K562 (cell line): ENCODE measurements around the gene NLGN2. TPM values are rescaled to one million over a fixed set of nuclear protein-coding genes. Genes with fewer than 3 reads are reported as not detected.

Source experiments
- ATF1 ChIP-seq, 2 experiments: fragments of 450-650 bp in 1 of 2; IDR thresholded peaks; 2 replicates each; pipeline ENCODE4 v1.6.1; 2016; ENCODE audit warnings: missing compliant biosample characterization in 1 of 2, missing genetic modification characterization in 1 of 2
- C11orf30 ChIP-seq: fragments of 450-650 bp; IDR thresholded peaks from 2 replicates; pipeline ENCODE4 v1.6.1; 2016; ENCODE audit warnings: low read depth, mild to moderate bottlenecking
- ESRRA ChIP-seq: fragments of 450-650 bp; IDR thresholded peaks from 2 replicates; pipeline ENCODE4 v1.6.1; 2014; ENCODE audit warnings: low read depth, mild to moderate bottlenecking, moderate library complexity, borderline replicate concordance
- NCOR1 ChIP-seq: fragments of 450-650 bp; IDR thresholded peaks from 2 replicates; pipeline ENCODE4 v1.6.1; 2016; ENCODE audit warnings: mild to moderate bottlenecking, moderate library complexity
- ZBTB8A ChIP-seq: fragments of 450-650 bp; IDR thresholded peaks from 2 replicates; pipeline ENCODE4 v1.6.1; 2018; ENCODE audit warnings: mild to moderate bottlenecking, moderate library complexity; ENCODE audit not compliant: partially characterized antibody
- ZNF274 ChIP-seq: IDR thresholded peaks from 2 replicates; pipeline ENCODE4 v1.6.1; 2011; ENCODE audit warnings: low read depth, mild to moderate bottlenecking, low read length, moderate library complexity, borderline replicate concordance
- polyA plus RNA-seq, 8 experiments: library from polyadenylated mRNA; depleted of rRNA in 4 of 8; stranded (reverse) in 5 of 8; unstranded in 3 of 8; fragments of >200 nt; fragmentation: Nextera tagmentation in 2 of 8; fragmentation: Illumina TruSeq in 1 of 8; extraction: Ambion mirVana in 2 of 8; extraction: Trizol in 1 of 8; gene quantifications; 2 replicates each; pipeline versions ENCODE4 v1.2.1 to v1.2.3, GENCODE V29; 2011 to 2014; ENCODE audit warnings: inconsistent platforms in 1 of 8, missing spikeins in 1 of 8
- total RNA-seq, 7 experiments: library from RNA; depleted of rRNA in 6 of 7; stranded (reverse); fragments of >200 nt in 6 of 7; fragmentation: Illumina TruSeq in 2 of 7; extraction: Trizol in 2 of 7; gene quantifications; 2 replicates each; pipeline versions ENCODE4 v1.2.1 to v1.2.3, GENCODE V29; 2011 to 2021; ENCODE audit warnings: low replicate concordance in 1 of 7
- TF ChIP-seq, protein P1 (sequence below), 2 experiments: fragments of 450-650 bp; formaldehyde crosslinking in 1 of 2; IDR thresholded peaks; 2 replicates each; pipeline versions ENCODE4 v1.4.0 to v1.6.1; 2014 to 2020; ENCODE audit warnings: mild to moderate bottlenecking in 2 of 2, borderline replicate concordance in 1 of 2, low read depth in 1 of 2
- TF ChIP-seq, protein P2 (sequence below), 2 experiments: fragments of 450-650 bp; conservative IDR thresholded peaks; 2 replicates each; pipeline ENCODE4 v1.6.1; 2017; ENCODE audit warnings: mild to moderate bottlenecking in 2 of 2, moderate library complexity in 2 of 2
- TF ChIP-seq, protein P3 (sequence below): fragments of 250-450 bp; sonication (Bioruptor Pico); IDR thresholded peaks from 2 replicates; pipeline ENCODE4 v1.6.1; 2021; ENCODE audit warnings: mild to moderate bottlenecking
- TF ChIP-seq, protein P4 (sequence below): sonication (generic); formaldehyde crosslinking; IDR thresholded peaks from 2 replicates; pipeline ENCODE4 v1.9.0; 2022; ENCODE audit warnings: mild to moderate bottlenecking, missing genetic modification reagents
- TF ChIP-seq, protein P5 (sequence below): fragments of 250-450 bp; sonication (Bioruptor Pico); IDR thresholded peaks from 2 replicates; pipeline ENCODE4 v1.9.0; 2021; ENCODE audit warnings: mild to moderate bottlenecking
- TF ChIP-seq, protein P6 (sequence below): sonication (generic); formaldehyde crosslinking; IDR thresholded peaks from 2 replicates; pipeline ENCODE4 v1.8.0; 2022; ENCODE audit warnings: mild to moderate bottlenecking, missing genetic modification reagents, borderline replicate concordance

Gene NLGN2
- total and polyA plus RNA-seq, 9 of the 15 experiments (the other 6 are each of a cell fraction or from before 2014, with no cell fraction given): 0.11 to 7.8 (median 0.77) TPM

DNA sequence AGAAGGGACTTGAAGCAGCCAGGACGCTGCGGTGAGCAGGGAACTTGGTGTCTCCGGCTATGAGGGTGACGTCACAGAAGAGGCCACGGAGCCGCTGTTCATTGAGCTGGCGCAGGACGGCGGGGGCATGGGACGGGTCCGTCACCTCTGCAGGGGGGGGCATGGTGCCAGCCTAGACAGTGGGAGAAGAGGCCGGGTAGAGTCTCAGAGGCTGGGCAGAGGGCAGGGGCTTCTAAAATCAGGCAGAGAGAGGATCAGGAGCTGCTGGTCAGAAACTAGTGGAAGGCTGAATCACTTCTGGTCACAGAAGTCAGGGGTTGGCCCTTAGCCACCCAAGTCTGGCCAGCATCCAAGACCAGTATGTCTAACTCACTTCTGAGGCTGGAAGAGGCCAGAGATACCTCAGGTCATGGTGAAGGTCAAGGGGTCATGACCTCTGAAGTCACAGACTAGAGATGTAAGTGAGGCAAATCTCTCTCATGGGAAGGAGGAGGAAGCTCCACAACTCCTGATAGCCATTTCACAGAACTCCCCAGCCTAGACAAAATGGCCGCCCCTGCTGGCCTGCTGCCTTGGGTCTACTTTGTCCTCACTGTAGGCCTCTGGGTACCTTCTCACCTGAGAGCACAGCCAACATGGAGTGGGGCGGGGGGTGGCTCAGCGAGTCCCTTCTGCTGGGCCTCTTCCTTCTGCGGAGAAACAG, 59.1 kb downstream of the NLGN2 start (continued):
- TF ChIP-seq ZBTB8A (no peak), ESRRA (peak; percentile 99), ATF1 (CRISPR knock-in tag; IDR thresholded peaks at IDR 0.05) (no peak), ATF1 (tag; IDR thresholded peaks at IDR 0.05) (0 out of 2 replicates have a peak, but pooled peaks have one; percentile 20), ZNF274 (no peak), NCOR1 (no peak), C11orf30 (no peak)
- TF ChIP-seq, protein P1, sequence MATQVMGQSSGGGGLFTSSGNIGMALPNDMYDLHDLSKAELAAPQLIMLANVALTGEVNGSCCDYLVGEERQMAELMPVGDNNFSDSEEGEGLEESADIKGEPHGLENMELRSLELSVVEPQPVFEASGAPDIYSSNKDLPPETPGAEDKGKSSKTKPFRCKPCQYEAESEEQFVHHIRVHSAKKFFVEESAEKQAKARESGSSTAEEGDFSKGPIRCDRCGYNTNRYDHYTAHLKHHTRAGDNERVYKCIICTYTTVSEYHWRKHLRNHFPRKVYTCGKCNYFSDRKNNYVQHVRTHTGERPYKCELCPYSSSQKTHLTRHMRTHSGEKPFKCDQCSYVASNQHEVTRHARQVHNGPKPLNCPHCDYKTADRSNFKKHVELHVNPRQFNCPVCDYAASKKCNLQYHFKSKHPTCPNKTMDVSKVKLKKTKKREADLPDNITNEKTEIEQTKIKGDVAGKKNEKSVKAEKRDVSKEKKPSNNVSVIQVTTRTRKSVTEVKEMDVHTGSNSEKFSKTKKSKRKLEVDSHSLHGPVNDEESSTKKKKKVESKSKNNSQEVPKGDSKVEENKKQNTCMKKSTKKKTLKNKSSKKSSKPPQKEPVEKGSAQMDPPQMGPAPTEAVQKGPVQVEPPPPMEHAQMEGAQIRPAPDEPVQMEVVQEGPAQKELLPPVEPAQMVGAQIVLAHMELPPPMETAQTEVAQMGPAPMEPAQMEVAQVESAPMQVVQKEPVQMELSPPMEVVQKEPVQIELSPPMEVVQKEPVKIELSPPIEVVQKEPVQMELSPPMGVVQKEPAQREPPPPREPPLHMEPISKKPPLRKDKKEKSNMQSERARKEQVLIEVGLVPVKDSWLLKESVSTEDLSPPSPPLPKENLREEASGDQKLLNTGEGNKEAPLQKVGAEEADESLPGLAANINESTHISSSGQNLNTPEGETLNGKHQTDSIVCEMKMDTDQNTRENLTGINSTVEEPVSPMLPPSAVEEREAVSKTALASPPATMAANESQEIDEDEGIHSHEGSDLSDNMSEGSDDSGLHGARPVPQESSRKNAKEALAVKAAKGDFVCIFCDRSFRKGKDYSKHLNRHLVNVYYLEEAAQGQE (IDR thresholded peaks at IDR 0.05; ENCODE audit: borderline replicate concordance): no peak
- TF ChIP-seq, protein P1 (CRISPR knock-in tag; IDR thresholded peaks at IDR 0.05; ENCODE audit: low read depth): no peak
- TF ChIP-seq, protein P2, sequence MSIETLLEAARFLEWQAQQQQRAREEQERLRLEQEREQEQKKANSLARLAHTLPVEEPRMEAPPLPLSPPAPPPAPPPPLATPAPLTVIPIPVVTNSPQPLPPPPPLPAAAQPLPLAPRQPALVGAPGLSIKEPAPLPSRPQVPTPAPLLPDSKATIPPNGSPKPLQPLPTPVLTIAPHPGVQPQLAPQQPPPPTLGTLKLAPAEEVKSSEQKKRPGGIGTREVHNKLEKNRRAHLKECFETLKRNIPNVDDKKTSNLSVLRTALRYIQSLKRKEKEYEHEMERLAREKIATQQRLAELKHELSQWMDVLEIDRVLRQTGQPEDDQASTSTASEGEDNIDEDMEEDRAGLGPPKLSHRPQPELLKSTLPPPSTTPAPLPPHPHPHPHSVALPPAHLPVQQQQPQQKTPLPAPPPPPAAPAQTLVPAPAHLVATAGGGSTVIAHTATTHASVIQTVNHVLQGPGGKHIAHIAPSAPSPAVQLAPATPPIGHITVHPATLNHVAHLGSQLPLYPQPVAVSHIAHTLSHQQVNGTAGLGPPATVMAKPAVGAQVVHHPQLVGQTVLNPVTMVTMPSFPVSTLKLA (conservative IDR thresholded peaks at IDR 0.05): no peak; a peak in 1 of 4 replicates
- TF ChIP-seq, protein P3, sequence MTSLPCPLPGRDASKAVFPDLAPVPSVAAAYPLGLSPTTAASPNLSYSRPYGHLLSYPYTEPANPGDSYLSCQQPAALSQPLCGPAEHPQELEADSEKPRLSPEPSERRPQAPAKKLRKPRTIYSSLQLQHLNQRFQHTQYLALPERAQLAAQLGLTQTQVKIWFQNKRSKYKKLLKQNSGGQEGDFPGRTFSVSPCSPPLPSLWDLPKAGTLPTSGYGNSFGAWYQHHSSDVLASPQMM (CRISPR knock-in tag): no peak
- TF ChIP-seq, protein P4, sequence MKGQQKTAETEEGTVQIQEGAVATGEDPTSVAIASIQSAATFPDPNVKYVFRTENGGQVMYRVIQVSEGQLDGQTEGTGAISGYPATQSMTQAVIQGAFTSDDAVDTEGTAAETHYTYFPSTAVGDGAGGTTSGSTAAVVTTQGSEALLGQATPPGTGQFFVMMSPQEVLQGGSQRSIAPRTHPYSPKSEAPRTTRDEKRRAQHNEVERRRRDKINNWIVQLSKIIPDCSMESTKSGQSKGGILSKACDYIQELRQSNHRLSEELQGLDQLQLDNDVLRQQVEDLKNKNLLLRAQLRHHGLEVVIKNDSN: no peak
- TF ChIP-seq, protein P5, sequence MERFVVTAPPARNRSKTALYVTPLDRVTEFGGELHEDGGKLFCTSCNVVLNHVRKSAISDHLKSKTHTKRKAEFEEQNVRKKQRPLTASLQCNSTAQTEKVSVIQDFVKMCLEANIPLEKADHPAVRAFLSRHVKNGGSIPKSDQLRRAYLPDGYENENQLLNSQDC (CRISPR knock-in tag): no peak
- TF ChIP-seq, protein P6, sequence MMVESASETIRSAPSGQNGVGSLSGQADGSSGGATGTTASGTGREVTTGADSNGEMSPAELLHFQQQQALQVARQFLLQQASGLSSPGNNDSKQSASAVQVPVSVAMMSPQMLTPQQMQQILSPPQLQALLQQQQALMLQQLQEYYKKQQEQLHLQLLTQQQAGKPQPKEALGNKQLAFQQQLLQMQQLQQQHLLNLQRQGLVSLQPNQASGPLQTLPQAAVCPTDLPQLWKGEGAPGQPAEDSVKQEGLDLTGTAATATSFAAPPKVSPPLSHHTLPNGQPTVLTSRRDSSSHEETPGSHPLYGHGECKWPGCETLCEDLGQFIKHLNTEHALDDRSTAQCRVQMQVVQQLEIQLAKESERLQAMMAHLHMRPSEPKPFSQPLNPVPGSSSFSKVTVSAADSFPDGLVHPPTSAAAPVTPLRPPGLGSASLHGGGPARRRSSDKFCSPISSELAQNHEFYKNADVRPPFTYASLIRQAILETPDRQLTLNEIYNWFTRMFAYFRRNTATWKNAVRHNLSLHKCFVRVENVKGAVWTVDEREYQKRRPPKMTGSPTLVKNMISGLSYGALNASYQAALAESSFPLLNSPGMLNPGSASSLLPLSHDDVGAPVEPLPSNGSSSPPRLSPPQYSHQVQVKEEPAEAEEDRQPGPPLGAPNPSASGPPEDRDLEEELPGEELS: no peak
